ENCODE data around the gene OOSP2. TPM values are rescaled to one million over a fixed set of nuclear protein-coding genes. Genes with fewer than 3 reads are reported as not detected.

The OOSP2 gene
- total and polyA plus RNA-seq, 2 donors: 0.14 TPM; not detected in 1

- Histone ChIP-seq H3K27me3 (ENCODE audit: control insufficient read depth in 2 of 2, insufficient read depth in 1 of 2, low read length in 1 of 2) (no peaks in the 10 kb centered on the region), H3K27ac (ENCODE audit: low read depth in 1 of 2, low read length in 1 of 2) (no peak within 1 kb of the TSS), H3K4me1 (ENCODE audit: control insufficient read depth in 2 of 2, insufficient read depth in 2 of 2, low read length in 2 of 2) (no peaks in the 10 kb centered on the region), H3K36me3 (ENCODE audit: control insufficient read depth in 2 of 2, insufficient read depth in 2 of 2, low read length in 1 of 2) (no peaks in the 10 kb centered on the region), H3K9me3 (ENCODE audit: control insufficient read depth in 2 of 2, insufficient read depth in 1 of 2, low read length in 1 of 2) (no peaks in the 10 kb centered on the region), H3K4me3 (ENCODE audit: low read length in 2 of 2) (no peak within 1 kb of the TSS)
- no peak for DNase-seq (ENCODE audit: low read depth in 6 of 9, low spot score in 9 of 9)
- WGBS: 97% methylated on average over 1 of the region's 1 CpG
Measured at GRCh38 chr11:60088364-60088763, 48.2 kb downstream of the OOSP2 start, which contains the start of gene MS4A2. MS4A2 (plus strand) TSS chr11:60088664; CDS start chr11:60088766, 102 bp downstream.

GRCh38 chr11:60095477-60096120 lies 55.4 kb downstream of the OOSP2 start:
- Histone ChIP-seq H3K4me3 (ENCODE audit: low read length in 2 of 2) (no peak overlapping the region), H3K36me3 (ENCODE audit: control insufficient read depth in 2 of 2, insufficient read depth in 2 of 2, low read length in 1 of 2) (no peaks in the 10 kb centered on the region), H3K27ac (ENCODE audit: low read depth in 1 of 2, low read length in 1 of 2) (no peak overlapping the region), H3K27me3 (ENCODE audit: control insufficient read depth in 2 of 2, insufficient read depth in 1 of 2, low read length in 1 of 2) (no peaks in the 10 kb centered on the region), H3K9me3 (ENCODE audit: control insufficient read depth in 2 of 2, insufficient read depth in 1 of 2, low read length in 1 of 2) (no peaks in the 10 kb centered on the region), H3K4me1 (ENCODE audit: control insufficient read depth in 2 of 2, insufficient read depth in 2 of 2, low read length in 2 of 2) (no peaks in the 10 kb centered on the region)
- WGBS: 90% methylated on average over 4 of the region's 4 CpGs
- DNase-seq (ENCODE audit: low read depth in 6 of 9, low spot score in 9 of 9): no peak

- WGBS: 100% methylated on average over 1 of the region's 1 CpG
- DNase-seq (ENCODE audit: low read depth in 6 of 9, low spot score in 9 of 9): no peak
- Histone ChIP-seq H3K4me3 (ENCODE audit: low read length in 2 of 2) (no peak overlapping the region), H3K36me3 (ENCODE audit: control insufficient read depth in 2 of 2, insufficient read depth in 2 of 2, low read length in 1 of 2) (no peaks in the 10 kb centered on the region), H3K27ac (ENCODE audit: low read depth in 1 of 2, low read length in 1 of 2) (no peak overlapping the region), H3K27me3 (ENCODE audit: control insufficient read depth in 2 of 2, insufficient read depth in 1 of 2, low read length in 1 of 2) (no peaks in the 10 kb centered on the region), H3K4me1 (ENCODE audit: control insufficient read depth in 2 of 2, insufficient read depth in 2 of 2, low read length in 2 of 2) (no peaks in the 10 kb centered on the region), H3K9me3 (ENCODE audit: control insufficient read depth in 2 of 2, insufficient read depth in 1 of 2, low read length in 1 of 2) (no peaks in the 10 kb centered on the region)
Measured at GRCh38 chr11:60097189-60097588, 57.0 kb downstream of the OOSP2 start.

Other genes starting within 250 kb of the OOSP2 start
- 58.1 TPM for gene MRPL16, start 229.6 kb upstream of the OOSP2 start, total RNA-seq
- gene MRPL16, start 229.6 kb upstream of the OOSP2 start, polyA plus RNA-seq: 67.7 TPM
- gene CBLIF, start 194.9 kb upstream of the OOSP2 start, total RNA-seq: not detected
- gene CBLIF, start 194.9 kb upstream of the OOSP2 start, polyA plus RNA-seq: 0.05 TPM
- 2.1 TPM for gene TCN1, start 173.9 kb upstream of the OOSP2 start, total RNA-seq
- gene TCN1, start 173.9 kb upstream of the OOSP2 start, polyA plus RNA-seq: 1.4 TPM
- gene OOSP3, start 161.6 kb upstream of the OOSP2 start, total RNA-seq: not detected
- gene OOSP3, start 161.6 kb upstream of the OOSP2 start, polyA plus RNA-seq: 0.05 TPM
- not detected for gene OOSP1, start 102.0 kb upstream of the OOSP2 start, total RNA-seq
- gene OOSP1, start 102.0 kb upstream of the OOSP2 start, polyA plus RNA-seq: not detected
- not detected for gene OOSP4A, start 76.4 kb upstream of the OOSP2 start, total RNA-seq
- 0.18 TPM for gene OOSP4A, start 76.4 kb upstream of the OOSP2 start, polyA plus RNA-seq
- not detected for gene OOSP4B, start 23.2 kb upstream of the OOSP2 start, total RNA-seq
- gene OOSP4B, start 23.2 kb upstream of the OOSP2 start, polyA plus RNA-seq: 0.07 TPM
- 7.8 TPM for gene MS4A3, start 16.3 kb downstream of the OOSP2 start, total RNA-seq
- gene MS4A3, start 16.3 kb downstream of the OOSP2 start, polyA plus RNA-seq: 2.2 TPM
- 0.42 TPM for gene MS4A2, start 48.3 kb downstream of the OOSP2 start, total RNA-seq
- gene MS4A2, start 48.3 kb downstream of the OOSP2 start, polyA plus RNA-seq: 0.05 TPM
- gene MS4A6A, start 142.7 kb downstream of the OOSP2 start, total RNA-seq: 102 TPM
- 174 TPM for gene MS4A6A, start 142.7 kb downstream of the OOSP2 start, polyA plus RNA-seq
- 0.24 TPM for gene MS4A4E, start 202.7 kb downstream of the OOSP2 start, total RNA-seq
- 1.9 TPM for gene MS4A4E, start 202.7 kb downstream of the OOSP2 start, polyA plus RNA-seq
- 14.1 TPM for gene MS4A4A, start 240.3 kb downstream of the OOSP2 start, total RNA-seq
- gene MS4A4A, start 240.3 kb downstream of the OOSP2 start, polyA plus RNA-seq: 55.6 TPM